Right lobe of liver (tissue), 4 donors: ENCODE results near the gene MYOM1.

Experiments used
- CTCF ChIP-seq, 4 donors: fragments of 200-600 bp in 3 of 4; fragments of 450-650 bp in 1 of 4; IDR thresholded peaks; one replicate each; pipeline versions ENCODE4 v1.5.1 to v1.8.0; 2016 to 2022; ENCODE audit warnings: antibody characterized with exemption in 4 of 4, mild to moderate bottlenecking in 2 of 4
- POLR2A ChIP-seq: fragments of 450-650 bp; IDR thresholded peaks from one replicate; pipeline ENCODE4 v1.6.1; 2017; ENCODE audit warnings: antibody characterized with exemption, mild to moderate bottlenecking
- donor health status: DM: no; HTN: no; CAD: no.
- donor health status: DM: no; HTN: no; CAD: no.
- donor health status: DM: no; HTN: yes; CAD: no.

GRCh38 chr18:3257627-3258120 lies 37.9 kb upstream of the MYOM1 start:
- no peak for TF ChIP-seq CTCF (IDR thresholded peaks at IDR 0.05)
- no peak for TF ChIP-seq POLR2A
